K562 (cell line): ENCODE results near the gene GPR68. TPM values are rescaled to one million over a fixed set of nuclear protein-coding genes. Genes with fewer than 3 reads are reported as not detected.

ENCODE experiments used
- ATAC-seq: fragments of 200-7000 bp; cut with Tn5 transposase; 3 replicates; pipeline ENCODE4 v1.9.1; 2020; ENCODE audit warnings: moderate library complexity
- BruUV-seq: library from RNA; stranded (reverse); fragments of 400-500 nt; replicated peaks from 2 replicates; lab custom pipeline; 2021; lab: Mats Ljungman, UMichigan
- CTCF ChIA-PET: fragments of 300-600 bp; formaldehyde crosslinking; extraction: SDS; loops from one replicate; lab custom pipeline; 2021; ENCODE audit warnings: low intra/inter-chr PET ratio; lab: Yijun Ruan, JAX
- POLR2A ChIA-PET: fragments of 300-600, 350-650 bp; sonication (Branson Sonifier 250); formaldehyde crosslinking; extraction: SDS; loops from one replicate; lab custom pipeline; 2021; ENCODE audit warnings: antibody characterized with exemption, inconsistent platforms; lab: Yijun Ruan, JAX
- DNase-seq, 4 experiments: peaks; one replicate each; pipeline versions ENCODE4 v3.0.0 to v3.0.0-alpha.2; 2011 to 2018; ENCODE audit warnings: low spot score in 3 of 4, mixed read lengths in 3 of 4; ENCODE audit errors: extremely low read depth in 1 of 4
- FAIRE-seq: peaks from 2 replicates; lab custom pipeline; 2011; peaks lifted over from hg19 to GRCh38; lab: Jason Lieb, UNC
- H2AFZ ChIP-seq: 2 replicates; pipeline ENCODE4 v1.6.0; 2011; ENCODE audit warnings: low read depth, low read length, control low read depth, inconsistent platforms
- H3K27ac ChIP-seq: fragments of 200-600 bp; 3 replicates; pipeline ENCODE4 v1.8.0; 2011; ENCODE audit warnings: low read depth, mild to moderate bottlenecking, control low read depth, inconsistent platforms, low read length, moderate library complexity, mixed read lengths; ENCODE audit errors: extremely low read depth
- H3K27me3 ChIP-seq, 2 experiments: fragments of 300-600 bp in 1 of 2; 2 replicates in 1 of 2; 3 replicates in 1 of 2; pipeline versions ENCODE4 v1.6.0 to v1.8.0; 2011; ENCODE audit warnings: inconsistent platforms in 2 of 2, low read length in 2 of 2, mild to moderate bottlenecking in 1 of 2, mixed read lengths in 1 of 2, moderate library complexity in 1 of 2; ENCODE audit not compliant: control insufficient read depth in 2 of 2, insufficient read depth in 2 of 2
- H3K36me3 ChIP-seq: fragments of 300-600 bp; 3 replicates; pipeline ENCODE4 v1.8.0; 2011; ENCODE audit warnings: mild to moderate bottlenecking, low read length, inconsistent platforms; ENCODE audit not compliant: control insufficient read depth, insufficient read depth
- H3K4me1 ChIP-seq, 2 experiments: fragments of 200-600 bp in 1 of 2; replicated peaks in 1 of 2; 2 replicates in 1 of 2; 3 replicates in 1 of 2; pipeline versions ENCODE4 v1.5.1 to v1.8.0; 2011; ENCODE audit warnings: inconsistent platforms in 2 of 2, low read length in 2 of 2, mild to moderate bottlenecking in 1 of 2, mixed read lengths in 1 of 2, moderate library complexity in 1 of 2; ENCODE audit not compliant: control insufficient read depth in 2 of 2, insufficient read depth in 2 of 2
- H3K4me2 ChIP-seq: 2 replicates; pipeline ENCODE4 v1.6.1; 2011; ENCODE audit warnings: low read length, control low read depth, inconsistent platforms, mixed read lengths; ENCODE audit not compliant: insufficient read depth
- H3K4me3 ChIP-seq: fragments of 200-600 bp; sonication (generic), shearing (Covaris generic); 2 replicates; pipeline ENCODE4 v1.5.1; 2016; ENCODE audit warnings: control low read depth, inconsistent platforms
- H3K79me2 ChIP-seq: fragments of 200-600 bp; 3 replicates; pipeline ENCODE4 v1.8.0; 2011; ENCODE audit warnings: low read length, inconsistent platforms; ENCODE audit not compliant: control insufficient read depth, insufficient read depth
- H3K9ac ChIP-seq, 2 experiments: 2 replicates each; pipeline versions ENCODE4 v1.6.0 to v1.6.1; 2011; ENCODE audit warnings: low read depth in 2 of 2, low read length in 2 of 2, control low read depth in 1 of 2, inconsistent platforms in 1 of 2, mild to moderate bottlenecking in 1 of 2, mixed read lengths in 1 of 2; ENCODE audit not compliant: insufficient read depth in 1 of 2
- H3K9me1 ChIP-seq: one replicate; pipeline ENCODE4 v1.6.0; 2011; ENCODE audit warnings: inconsistent platforms, mild to moderate bottlenecking, low read length, moderate library complexity; ENCODE audit not compliant: control insufficient read depth, insufficient read depth
- H3K9me3 ChIP-seq: replicated peaks from 2 replicates; pipeline ENCODE4 v1.5.1; 2011; ENCODE audit warnings: low read depth, low read length, inconsistent platforms; ENCODE audit not compliant: control insufficient read depth, insufficient read depth
- H4K20me1 ChIP-seq: replicated peaks from 2 replicates; pipeline ENCODE4 v1.6.1; 2011; ENCODE audit warnings: low read length, inconsistent platforms, mixed read lengths; ENCODE audit not compliant: control insufficient read depth, insufficient read depth
- CXXC5 ChIP-seq: fragments of 250-450 bp; sonication (Bioruptor Pico); IDR thresholded peaks from 2 replicates; pipeline ENCODE4 v1.8.0; 2022; ENCODE audit warnings: inconsistent platforms, mild to moderate bottlenecking, moderate library complexity
- HINFP ChIP-seq: fragments of 450-650 bp; conservative IDR thresholded peaks from 2 replicates; pipeline ENCODE4 v1.6.1; 2016; ENCODE audit warnings: missing genetic modification characterization, low read depth, mild to moderate bottlenecking, control low read depth, missing compliant biosample characterization
- HNRNPH1 ChIP-seq: fragments of 200-400 bp; formaldehyde crosslinking; optimal IDR thresholded peaks from 2 replicates; pipeline ENCODE3; 2017; ENCODE audit warnings: low read depth, mild to moderate bottlenecking, low read length, moderate library complexity
- NR2C1 ChIP-seq, 2 experiments: fragments of 450-650 bp; IDR thresholded peaks; 2 replicates each; pipeline ENCODE4 v1.6.1; 2017; ENCODE audit warnings: mild to moderate bottlenecking in 2 of 2, antibody characterized with exemption in 1 of 2, inconsistent platforms in 1 of 2, missing compliant biosample characterization in 1 of 2, missing genetic modification characterization in 1 of 2
- NUFIP1 ChIP-seq: fragments of 450-650 bp; IDR thresholded peaks from 2 replicates; pipeline ENCODE4 v1.6.1; 2018; ENCODE audit not compliant: partially characterized antibody
- PHF21A ChIP-seq: fragments of 450-650 bp; IDR thresholded peaks from 2 replicates; pipeline ENCODE4 v1.6.1; 2017; ENCODE audit warnings: low read depth, borderline replicate concordance
- SMAD1 ChIP-seq: fragments of 150-350 bp; IDR thresholded peaks from 2 replicates; pipeline ENCODE4 v1.6.1; 2014; ENCODE audit warnings: low read length, low read depth; ENCODE audit not compliant: partially characterized antibody
- SP1 ChIP-seq: sonication (generic); formaldehyde crosslinking; IDR thresholded peaks from 2 replicates; pipeline ENCODE4 v1.8.1; 2022; ENCODE audit warnings: mild to moderate bottlenecking, missing genetic modification reagents
- ZNF124 ChIP-seq: sonication (generic); formaldehyde crosslinking; IDR thresholded peaks from 2 replicates; pipeline ENCODE4 v1.8.1; 2022; ENCODE audit warnings: missing genetic modification reagents
- ZNF134 ChIP-seq: fragments of 250-450 bp; sonication (Bioruptor Pico); conservative IDR thresholded peaks from 2 replicates; pipeline ENCODE4 v1.4.0; 2020
- ZNF431 ChIP-seq: sonication (generic); formaldehyde crosslinking; IDR thresholded peaks from 2 replicates; pipeline ENCODE4 v1.8.0; 2022; ENCODE audit warnings: mild to moderate bottlenecking, missing genetic modification reagents
- ZNF507 ChIP-seq: conservative IDR thresholded peaks from 2 replicates; pipeline ENCODE4 v1.6.1; 2017; ENCODE audit warnings: missing genetic modification characterization, missing compliant biosample characterization
- ZNF717 ChIP-seq: fragments of 250-450 bp; sonication (Bioruptor Pico); IDR thresholded peaks from 2 replicates; pipeline ENCODE4 v1.5.0; 2021
- WGBS: fragments of 100-300 bp; shearing (Covaris generic); methylation state at CpG from one replicate; pipeline ENCODE4 v1.1.6; 2016; ENCODE audit warnings: low coverage, mixed read lengths; ENCODE audit not compliant: insufficient coverage; ENCODE audit errors: missing lambda C conversion rate; 5-methylcytosine and 5-hydroxymethylcytosine counted together
- in situ Hi-C: fragments of 300-500 bp; cut with MboI; formaldehyde crosslinking; loops from 4 replicates; pipeline ENCODE4 v1.15.0; 2018; ENCODE audit warnings: inconsistent platforms, mixed read lengths
- intact Hi-C: fragments of 100-400 bp; cut with micrococcal nuclease; formaldehyde crosslinking; loops from 2 replicates; pipeline ENCODE4 v1.14.2; 2022
- polyA plus RNA-seq, 8 experiments: library from polyadenylated mRNA; depleted of rRNA in 4 of 8; stranded (reverse) in 5 of 8; unstranded in 3 of 8; fragments of >200 nt; fragmentation: Nextera tagmentation in 2 of 8; fragmentation: Illumina TruSeq in 1 of 8; extraction: Ambion mirVana in 2 of 8; extraction: Trizol in 1 of 8; gene quantifications; 2 replicates each; pipeline versions ENCODE4 v1.2.1 to v1.2.3, GENCODE V29; 2011 to 2014; ENCODE audit warnings: inconsistent platforms in 1 of 8, missing spikeins in 1 of 8
- total RNA-seq, 7 experiments: library from RNA; depleted of rRNA in 6 of 7; stranded (reverse); fragments of >200 nt in 6 of 7; fragmentation: Illumina TruSeq in 2 of 7; extraction: Trizol in 2 of 7; gene quantifications; 2 replicates each; pipeline versions ENCODE4 v1.2.1 to v1.2.3, GENCODE V29; 2011 to 2021; ENCODE audit warnings: low replicate concordance in 1 of 7
- TF ChIP-seq, protein P1 (sequence below): fragments of 450-650 bp; IDR thresholded peaks from 2 replicates; pipeline ENCODE4 v1.7.0; 2016; ENCODE audit warnings: borderline replicate concordance

Gene GPR68
- total and polyA plus RNA-seq, 9 of the 15 experiments (the other 6 are each of a cell fraction or from before 2014, with no cell fraction given) = 0.41 to 9.4 (median 3.7) TPM

- Histone ChIP-seq H3K9me1 (no peaks in the 10 kb centered on the region), H2AFZ (no peak overlapping the region), H3K9ac (no peak overlapping the region), H3K36me3 (no peaks in the 10 kb centered on the region), H3K4me1 (peaks cover 0 to 3% of the 10 kb centered on the region in 2 experiments; a peak in 2 of 5 replicates), H3K4me2 (no peak overlapping the region), H3K79me2 (no peaks in the 10 kb centered on the region), H3K27ac (no peak overlapping the region), H3K9me3 (no peaks in the 10 kb centered on the region), H4K20me1 (no peaks in the 10 kb centered on the region), H3K27me3 (no peaks in the 10 kb centered on the region), H3K4me3 (no peak overlapping the region)
- FAIRE-seq (no peak), DNase-seq (no peak), ATAC-seq (no peak)
- WGBS = 71% methylated on average over 6 of the region's 7 CpGs
- ChIA-PET POLR2A (no interaction called here), CTCF (no interaction called here)
- intact Hi-C loops (no loop called here), in situ Hi-C loops (no loop called here)
- TF ChIP-seq ZNF431 (CRISPR knock-in tag) = no peak
- no peak for TF ChIP-seq ZNF507 (tag)
- no TSS peak for BruUV-seq
Observed at GRCh38 chr14:91237219-91237618, 7.3 kb downstream of the GPR68 start.

- Histone ChIP-seq H3K36me3 (no peaks in the 10 kb centered on the region), H3K4me1 (peaks cover 0 to 3% of the 10 kb centered on the region in 2 experiments; a peak in 2 of 5 replicates), H3K27ac (no peak overlapping the region), H3K9me3 (no peaks in the 10 kb centered on the region), H3K4me3 (no peak overlapping the region), H3K4me2 (no peak overlapping the region), H3K27me3 (no peaks in the 10 kb centered on the region), H2AFZ (no peak overlapping the region), H3K79me2 (no peaks in the 10 kb centered on the region), H3K9me1 (no peaks in the 10 kb centered on the region), H3K9ac (no peak overlapping the region), H4K20me1 (no peaks in the 10 kb centered on the region)
- no TSS peak for BruUV-seq
- CTCF ChIA-PET = no interaction called here
- ATAC-seq (no peak), FAIRE-seq (no peak), DNase-seq (no peak)
- POLR2A ChIA-PET = interaction anchor here (0.5 to 0.8 kb wide), 3 partner anchors 11 to 42 kb away, joined by 3 to 4 read pairs (median 3); no protein-coding TSS in a partner anchor
- 72% methylated on average over 6 of the region's 7 CpGs for WGBS
- intact Hi-C loops (no loop called here), in situ Hi-C loops (no loop called here)
- TF ChIP-seq SP1 (CRISPR knock-in tag) (no peak), CXXC5 (CRISPR knock-in tag) (no peak), NUFIP1 (no peak), PHF21A (no peak), NR2C1 (IDR thresholded peaks at IDR 0.05) (no peak), NR2C1 (tag; IDR thresholded peaks at IDR 0.05) (no peak), ZNF134 (CRISPR knock-in tag) (no peak), HNRNPH1 (no peak), ZNF717 (CRISPR knock-in tag) (no peak), SMAD1 (no peak), HINFP (no peak), ZNF124 (CRISPR knock-in tag) (no peak)
- TF ChIP-seq, protein P1, sequence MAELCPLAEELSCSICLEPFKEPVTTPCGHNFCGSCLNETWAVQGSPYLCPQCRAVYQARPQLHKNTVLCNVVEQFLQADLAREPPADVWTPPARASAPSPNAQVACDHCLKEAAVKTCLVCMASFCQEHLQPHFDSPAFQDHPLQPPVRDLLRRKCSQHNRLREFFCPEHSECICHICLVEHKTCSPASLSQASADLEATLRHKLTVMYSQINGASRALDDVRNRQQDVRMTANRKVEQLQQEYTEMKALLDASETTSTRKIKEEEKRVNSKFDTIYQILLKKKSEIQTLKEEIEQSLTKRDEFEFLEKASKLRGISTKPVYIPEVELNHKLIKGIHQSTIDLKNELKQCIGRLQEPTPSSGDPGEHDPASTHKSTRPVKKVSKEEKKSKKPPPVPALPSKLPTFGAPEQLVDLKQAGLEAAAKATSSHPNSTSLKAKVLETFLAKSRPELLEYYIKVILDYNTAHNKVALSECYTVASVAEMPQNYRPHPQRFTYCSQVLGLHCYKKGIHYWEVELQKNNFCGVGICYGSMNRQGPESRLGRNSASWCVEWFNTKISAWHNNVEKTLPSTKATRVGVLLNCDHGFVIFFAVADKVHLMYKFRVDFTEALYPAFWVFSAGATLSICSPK = no peak
Observed at GRCh38 chr14:91235841-91236240, 8.7 kb downstream of the GPR68 start.
